Measurements from ENCODE around the gene C10orf120.

- TF ChIP-seq, protein P1, sequence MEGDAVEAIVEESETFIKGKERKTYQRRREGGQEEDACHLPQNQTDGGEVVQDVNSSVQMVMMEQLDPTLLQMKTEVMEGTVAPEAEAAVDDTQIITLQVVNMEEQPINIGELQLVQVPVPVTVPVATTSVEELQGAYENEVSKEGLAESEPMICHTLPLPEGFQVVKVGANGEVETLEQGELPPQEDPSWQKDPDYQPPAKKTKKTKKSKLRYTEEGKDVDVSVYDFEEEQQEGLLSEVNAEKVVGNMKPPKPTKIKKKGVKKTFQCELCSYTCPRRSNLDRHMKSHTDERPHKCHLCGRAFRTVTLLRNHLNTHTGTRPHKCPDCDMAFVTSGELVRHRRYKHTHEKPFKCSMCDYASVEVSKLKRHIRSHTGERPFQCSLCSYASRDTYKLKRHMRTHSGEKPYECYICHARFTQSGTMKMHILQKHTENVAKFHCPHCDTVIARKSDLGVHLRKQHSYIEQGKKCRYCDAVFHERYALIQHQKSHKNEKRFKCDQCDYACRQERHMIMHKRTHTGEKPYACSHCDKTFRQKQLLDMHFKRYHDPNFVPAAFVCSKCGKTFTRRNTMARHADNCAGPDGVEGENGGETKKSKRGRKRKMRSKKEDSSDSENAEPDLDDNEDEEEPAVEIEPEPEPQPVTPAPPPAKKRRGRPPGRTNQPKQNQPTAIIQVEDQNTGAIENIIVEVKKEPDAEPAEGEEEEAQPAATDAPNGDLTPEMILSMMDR (conservative IDR thresholded peaks at IDR 0.05 in 1 of 2, IDR thresholded peaks at IDR 0.05 in 1 of 2; ENCODE audit: extremely low read depth in 1 of 2, insufficient read depth in 1 of 2, low read depth in 1 of 2, low read length in 2 of 2): no peak
- TF ChIP-seq EZH2 (IDR thresholded peaks at IDR 0.05; ENCODE audit: borderline replicate concordance, low read length): no peak
Observed at GRCh38 chr10:122655524-122656307, 43.9 kb downstream of the C10orf120 start.

Measured in mammary epithelial cell (primary cell).